SK-N-SH (cell line): ENCODE data around the gene KRT33A. TPM values are rescaled to one million over a fixed set of nuclear protein-coding genes. Genes with fewer than 3 reads are reported as not detected.

Source experiments
- CTCF ChIA-PET: fragments of 300-600, 350-600 bp; formaldehyde crosslinking; extraction: SDS; loops from one replicate; lab custom pipeline; 2021; lab: Yijun Ruan, JAX
- POLR2A ChIA-PET: fragments of 350-600 bp; sonication (Branson Sonifier 250); formaldehyde crosslinking; extraction: SDS; loops from one replicate; lab custom pipeline; 2020; ENCODE audit warnings: antibody characterized with exemption, inconsistent platforms; lab: Yijun Ruan, JAX
- DNase-seq: peaks from one replicate; pipeline ENCODE4 v3.0.0; 2012
- H2AFZ ChIP-seq: fragments of 200-600 bp; sonication (generic); 2 replicates; pipeline ENCODE4 v1.8.1; 2016; ENCODE audit warnings: antibody characterized with exemption, mild to moderate bottlenecking, low read depth
- H3F3A ChIP-seq: fragments of 200-600 bp; sonication (generic); replicated peaks from 2 replicates; pipeline ENCODE3; 2016; ENCODE audit warnings: antibody characterized with exemption, mild to moderate bottlenecking; ENCODE audit not compliant: insufficient read depth
- H3K27ac ChIP-seq, 2 experiments: fragments of 200-500 bp in 1 of 2; fragments of 200-600 bp in 1 of 2; sonication (Bioruptor generic) in 1 of 2; sonication (generic), shearing (Covaris generic) in 1 of 2; 2 replicates each; pipeline versions ENCODE4 v1.5.1 to v1.6.1; 2014 to 2016; ENCODE audit warnings: low read depth in 2 of 2, inconsistent platforms in 1 of 2, low read length in 1 of 2, mild to moderate bottlenecking in 1 of 2, mixed read lengths in 1 of 2
- H3K27me3 ChIP-seq: fragments of 200-600 bp; sonication (generic), shearing (Covaris generic); 2 replicates; pipeline ENCODE4 v1.6.1; 2016; ENCODE audit warnings: mixed run types; ENCODE audit not compliant: insufficient read depth
- H3K36me3 ChIP-seq, 2 experiments: fragments of 200-500 bp in 1 of 2; fragments of 200-600 bp in 1 of 2; sonication (Bioruptor generic) in 1 of 2; sonication (generic) in 1 of 2; replicated peaks in 1 of 2; 2 replicates each; pipeline versions ENCODE3 to v1.5.1; 2014 to 2016; ENCODE audit warnings: low read length in 1 of 2, mild to moderate bottlenecking in 1 of 2; ENCODE audit not compliant: insufficient read depth in 2 of 2, control insufficient read depth in 1 of 2
- H3K4me1 ChIP-seq, 2 experiments: fragments of 200-500 bp in 1 of 2; fragments of 200-600 bp in 1 of 2; sonication (Bioruptor generic) in 1 of 2; sonication (generic), shearing (Covaris generic) in 1 of 2; 2 replicates each; pipeline versions ENCODE4 v1.5.1 to v1.6.1; 2014 to 2016; ENCODE audit warnings: low read depth in 1 of 2, low read length in 1 of 2, mixed run types in 1 of 2; ENCODE audit not compliant: insufficient read depth in 2 of 2, control insufficient read depth in 1 of 2
- H3K4me2 ChIP-seq: fragments of 200-600 bp; sonication (generic), shearing (Covaris generic); 2 replicates; pipeline ENCODE4 v1.6.1; 2017; ENCODE audit warnings: mixed run types
- H3K4me3 ChIP-seq, 2 experiments: fragments of 200-500 bp in 1 of 2; fragments of 200-600 bp in 1 of 2; sonication (Bioruptor generic) in 1 of 2; sonication (generic), shearing (Covaris generic) in 1 of 2; 2 replicates each; pipeline versions ENCODE4 v1.5.1 to v1.8.1; 2014 to 2016; ENCODE audit warnings: low read depth in 2 of 2, inconsistent platforms in 1 of 2, low read length in 1 of 2, mild to moderate bottlenecking in 1 of 2, mixed read lengths in 1 of 2, moderate library complexity in 1 of 2
- H3K79me2 ChIP-seq: fragments of 200-600 bp; sonication (generic); 2 replicates; pipeline ENCODE4 v1.8.1; 2017; ENCODE audit warnings: mild to moderate bottlenecking; ENCODE audit not compliant: insufficient read depth
- H3K9ac ChIP-seq: fragments of 200-600 bp; sonication (generic); 2 replicates; pipeline ENCODE4 v1.6.1; 2017; ENCODE audit warnings: mixed run types
- H3K9me2 ChIP-seq: fragments of 200-600 bp; sonication (generic); 2 replicates; pipeline ENCODE4 v1.6.1; 2017; ENCODE audit warnings: mixed run types
- H3K9me3 ChIP-seq: fragments of 200-600 bp; sonication (generic); 2 replicates; pipeline ENCODE4 v1.6.1; 2017; ENCODE audit warnings: mixed run types, mild to moderate bottlenecking, moderate library complexity
- H4K20me1 ChIP-seq: fragments of 200-600 bp; sonication (generic); 2 replicates; pipeline ENCODE4 v1.6.1; 2017; ENCODE audit warnings: mild to moderate bottlenecking, mixed run types; ENCODE audit not compliant: insufficient read depth
- CHD2 ChIP-seq: fragments of 150-350 bp; IDR thresholded peaks from 2 replicates; pipeline ENCODE4 v1.6.1; 2018; ENCODE audit warnings: low read length; ENCODE audit not compliant: partially characterized antibody
- ELF1 ChIP-seq: IDR thresholded peaks from 2 replicates; pipeline ENCODE4 v1.4.0; 2012
- FOSL2 ChIP-seq: IDR thresholded peaks from 2 replicates; pipeline ENCODE4 v1.4.0; 2012; ENCODE audit warnings: low read depth, mild to moderate bottlenecking, moderate library complexity, borderline replicate concordance
- FOXJ3 ChIP-seq: sonication (generic); formaldehyde crosslinking; IDR thresholded peaks from 2 replicates; pipeline ENCODE4 v1.5.1; 2020; ENCODE audit warnings: mild to moderate bottlenecking, missing genetic modification reagents
- GABPA ChIP-seq: IDR thresholded peaks from 2 replicates; pipeline ENCODE4 v1.4.0; 2012; ENCODE audit warnings: low read depth, mild to moderate bottlenecking
- IRF3 ChIP-seq: fragments of 150-350 bp; IDR thresholded peaks from 2 replicates; pipeline ENCODE4 v1.6.1; 2016; ENCODE audit warnings: mild to moderate bottlenecking, low read depth, low read length
- NFIC ChIP-seq: IDR thresholded peaks from 2 replicates; pipeline ENCODE4 v1.4.0; 2012; ENCODE audit warnings: borderline replicate concordance
- NRF1 ChIP-seq: IDR thresholded peaks from 2 replicates; pipeline ENCODE4 v1.6.1; 2012; ENCODE audit warnings: low read depth, mild to moderate bottlenecking, low read length
- RAD21 ChIP-seq: IDR thresholded peaks from 2 replicates; pipeline ENCODE4 v1.6.1; 2012; ENCODE audit warnings: mild to moderate bottlenecking, low read length
- REST ChIP-seq: IDR thresholded peaks from 2 replicates; pipeline ENCODE4 v1.6.1; 2012; ENCODE audit warnings: mild to moderate bottlenecking, low read depth, low read length, moderate library complexity
- RFX5 ChIP-seq: IDR thresholded peaks from 2 replicates; pipeline ENCODE4 v1.6.1; 2012; ENCODE audit warnings: mild to moderate bottlenecking, improper control_type of control experiment, low read length
- RXRA ChIP-seq: IDR thresholded peaks from 2 replicates; pipeline ENCODE4 v1.4.0; 2012; ENCODE audit warnings: low read depth, mild to moderate bottlenecking, borderline replicate concordance
- SIN3A ChIP-seq: IDR thresholded peaks from 2 replicates; pipeline ENCODE4 v1.6.1; 2012; ENCODE audit warnings: low read depth, mild to moderate bottlenecking, low read length, moderate library complexity, borderline replicate concordance
- TAF1 ChIP-seq: IDR thresholded peaks from 2 replicates; pipeline ENCODE4 v1.6.1; 2012; ENCODE audit warnings: low read depth, mild to moderate bottlenecking, low read length, moderate library complexity, borderline replicate concordance
- TEAD4 ChIP-seq: IDR thresholded peaks from 2 replicates; pipeline ENCODE4 v1.4.0; 2012; ENCODE audit warnings: mild to moderate bottlenecking, borderline replicate concordance; ENCODE audit not compliant: insufficient read depth
- USF1 ChIP-seq: IDR thresholded peaks from 2 replicates; pipeline ENCODE4 v1.4.0; 2012; ENCODE audit warnings: low read depth, borderline replicate concordance
- YY1 ChIP-seq: IDR thresholded peaks from 2 replicates; pipeline ENCODE4 v1.4.0; 2012; ENCODE audit warnings: low read depth, mild to moderate bottlenecking
- WGBS: methylation state at CpG from one replicate; pipeline ENCODE4 v1.1.6; 2017; ENCODE audit warnings: low lambda C conversion rate; 5-methylcytosine and 5-hydroxymethylcytosine counted together
- polyA plus RNA-seq, 3 experiments: library from polyadenylated mRNA; depleted of rRNA; stranded (reverse); fragments of >200 nt; gene quantifications; 2 replicates each; pipeline ENCODE4 v1.2.3, GENCODE V29; 2012

Gene KRT33A
- polyA plus RNA-seq, 1 of the 3 experiments (the other 2 are of a cell fraction): not detected

GRCh38 chr17:41327411-41328120, 23.1 kb downstream of the KRT33A start:
- no peak overlapping the region for H3K4me2 ChIP-seq
- no peaks in the 10 kb centered on the region for H3F3A ChIP-seq
- H3K79me2 ChIP-seq: no peaks in the 10 kb centered on the region
- no peaks in the 10 kb centered on the region for H3K9me3 ChIP-seq
- H3K9me2 ChIP-seq: no peaks in the 10 kb centered on the region
- H3K36me3 ChIP-seq: no peaks in the 10 kb centered on the region
- ChIA-PET CTCF (interaction anchor here (1.5 to 2.4 kb wide), 2 partner anchors 222 to 321 kb away, joined by 4 to 28 read pairs; no protein-coding TSS in a partner anchor), POLR2A (no interaction called here)
- no peak overlapping the region for H3K9ac ChIP-seq
- TF ChIP-seq FOSL2 (no peak), NRF1 (no peak), YY1 (no peak), RFX5 (no peak), TEAD4 (no peak), FOXJ3 (CRISPR knock-in tag) (no peak), IRF3 (no peak)
- no peak overlapping the region for H3K27ac ChIP-seq
- DNase-seq: no peak
- H4K20me1 ChIP-seq: no peaks in the 10 kb centered on the region
- no peaks in the 10 kb centered on the region for H3K4me1 ChIP-seq
- 79% methylated on average over 4 of the region's 8 CpGs for WGBS
- H3K27me3 ChIP-seq: no peaks in the 10 kb centered on the region
- no peak overlapping the region for H2AFZ ChIP-seq
- no peak overlapping the region for H3K4me3 ChIP-seq

- POLR2A ChIA-PET: no interaction called here
- no peaks in the 10 kb centered on the region for H4K20me1 ChIP-seq
These were observed 24.2 kb downstream of the KRT33A start for GRCh38 chr17:41326173-41327145.

More at GRCh38 chr17:41326173-41327145, 24.2 kb downstream of the KRT33A start:
- Histone ChIP-seq H3K4me3 (no peak overlapping the region), H3K36me3 (no peaks in the 10 kb centered on the region), H3K9me3 (no peaks in the 10 kb centered on the region), H3F3A (no peaks in the 10 kb centered on the region), H3K27me3 (no peaks in the 10 kb centered on the region), H3K4me1 (no peaks in the 10 kb centered on the region), H3K9me2 (no peaks in the 10 kb centered on the region), H3K27ac (no peak overlapping the region), H2AFZ (no peak overlapping the region), H3K9ac (no peak overlapping the region), H3K4me2 (no peak overlapping the region), H3K79me2 (no peaks in the 10 kb centered on the region)
- WGBS: 61% methylated on average over 12 of the region's 18 CpGs
- TF ChIP-seq CHD2 (no peak), USF1 (no peak), RAD21 (no peak), RXRA (no peak), NFIC (no peak), ELF1 (no peak), GABPA (no peak), TAF1 (no peak), FOSL2 (no peak), REST (no peak), TEAD4 (no peak), SIN3A (no peak), FOXJ3 (CRISPR knock-in tag) (no peak)
- DNase-seq: no peak
- CTCF ChIA-PET: no interaction called here
